ENCODE results near the gene SLC30A3.

SLC30A3 gene

GRCh38 chr2:27236136-27236535 lies 26.7 kb downstream of the SLC30A3 start:
- H3K4me1 ChIP-seq (ENCODE audit: control insufficient read depth in 2 of 2, insufficient read depth in 1 of 2, low read depth in 1 of 2, low read length in 2 of 2) = no peaks in the 10 kb centered on the region
- no peak overlapping the region for H2BK15ac ChIP-seq (ENCODE audit: low read length)
- H3K4me2 ChIP-seq (ENCODE audit: insufficient read depth, low read length, poor library complexity, severe bottlenecking) = no peak overlapping the region
- no peak overlapping the region for H2AK5ac ChIP-seq (ENCODE audit: low read depth, low read length)
- no peak overlapping the region for H3K27ac ChIP-seq (replicated peaks; ENCODE audit: low read length)
- H2BK5ac ChIP-seq (ENCODE audit: low read length) = no peak overlapping the region
- peaks cover 0 to 2% of the 10 kb centered on the region in 2 donors for H3K9me3 ChIP-seq (replicated peaks in 1 of 2; ENCODE audit: control insufficient read depth in 2 of 2, insufficient read depth in 1 of 2, low read depth in 1 of 2, low read length in 2 of 2)
- no peak for DNase-seq (ENCODE audit: low spot score)
- no peak overlapping the region for H3K4ac ChIP-seq (ENCODE audit: low read length)
- no peak overlapping the region for H2AFZ ChIP-seq (ENCODE audit: low read length)
- no peak overlapping the region for H3K18ac ChIP-seq (ENCODE audit: low read length)
- peaks cover 2% of the 10 kb centered on the region for H3K79me1 ChIP-seq (ENCODE audit: low read depth, low read length)
- no peak overlapping the region for H2BK120ac ChIP-seq (ENCODE audit: low read depth, low read length)
- no peak overlapping the region for H3K14ac ChIP-seq (ENCODE audit: low read length)
- H2BK12ac ChIP-seq (ENCODE audit: low read length) = no peak overlapping the region
- H3K9ac ChIP-seq (ENCODE audit: low read depth, low read length, poor library complexity) = no peak overlapping the region
- no peak overlapping the region for H3K4me3 ChIP-seq (ENCODE audit: low read length in 2 of 2)
- no peak overlapping the region for H3K23ac ChIP-seq (ENCODE audit: low read depth, low read length, poor library complexity)
- no peak overlapping the region for H4K91ac ChIP-seq (ENCODE audit: low read depth, low read length, poor library complexity)
- no peak overlapping the region for H4K8ac ChIP-seq (ENCODE audit: low read depth, low read length)
- no CpG with 5 or more reads among the region's 12 CpGs for WGBS, 2 donors (ENCODE audit: extremely low coverage in 2 of 2, insufficient read length in 2 of 2, insufficient replicate concordance in 1 of 2)
- peaks cover 91 to 100% of the 10 kb centered on the region in 2 donors for H3K36me3 ChIP-seq (replicated peaks in 1 of 2; ENCODE audit: control insufficient read depth in 2 of 2, insufficient read depth in 2 of 2, low read length in 2 of 2)
- H3K27me3 ChIP-seq (ENCODE audit: control insufficient read depth in 3 of 3, insufficient read depth in 3 of 3, low read depth in 1 of 3, low read length in 3 of 3) = no peaks in the 10 kb centered on the region

GRCh38 chr2:27233341-27233740 lies 29.5 kb downstream of the SLC30A3 start:
- no peak overlapping the region for H2AFZ ChIP-seq (ENCODE audit: low read length)
- H2BK12ac ChIP-seq (ENCODE audit: low read length) = no peak overlapping the region
- WGBS, 2 donors (ENCODE audit: extremely low coverage in 2 of 2, insufficient read length in 2 of 2, insufficient replicate concordance in 1 of 2) = no CpG with 5 or more reads among the region's 14 CpGs
- no peak overlapping the region for H4K8ac ChIP-seq (ENCODE audit: low read depth, low read length)
- H3K18ac ChIP-seq (ENCODE audit: low read length) = no peak overlapping the region
- H3K14ac ChIP-seq (ENCODE audit: low read length) = no peak overlapping the region
- H3K9ac ChIP-seq (ENCODE audit: low read depth, low read length, poor library complexity) = no peak overlapping the region
- H3K79me1 ChIP-seq (ENCODE audit: low read depth, low read length) = peaks cover 2% of the 10 kb centered on the region
- no peak overlapping the region for H3K4me2 ChIP-seq (ENCODE audit: insufficient read depth, low read length, poor library complexity, severe bottlenecking)
- no peak for DNase-seq (ENCODE audit: low spot score)
- no peak overlapping the region for H2BK120ac ChIP-seq (ENCODE audit: low read depth, low read length)
- H3K4me3 ChIP-seq (ENCODE audit: low read length in 2 of 2) = no peak overlapping the region
- H2AK5ac ChIP-seq (ENCODE audit: low read depth, low read length) = no peak overlapping the region
- H3K36me3 ChIP-seq (replicated peaks in 1 of 2; ENCODE audit: control insufficient read depth in 2 of 2, insufficient read depth in 2 of 2, low read length in 2 of 2) = peaks cover 71 to 97% of the 10 kb centered on the region in 2 donors
- no peak overlapping the region for H2BK5ac ChIP-seq (ENCODE audit: low read length)
- H2BK15ac ChIP-seq (ENCODE audit: low read length) = no peak overlapping the region
- no peaks in the 10 kb centered on the region for H3K9me3 ChIP-seq (replicated peaks in 1 of 2; ENCODE audit: control insufficient read depth in 2 of 2, insufficient read depth in 1 of 2, low read depth in 1 of 2, low read length in 2 of 2)
- H3K27ac ChIP-seq (replicated peaks; ENCODE audit: low read length) = no peak overlapping the region
- H4K91ac ChIP-seq (ENCODE audit: low read depth, low read length, poor library complexity) = no peak overlapping the region
- no peak overlapping the region for H3K23ac ChIP-seq (ENCODE audit: low read depth, low read length, poor library complexity)
- H3K4ac ChIP-seq (ENCODE audit: low read length) = no peak overlapping the region
- H3K27me3 ChIP-seq (ENCODE audit: control insufficient read depth in 3 of 3, insufficient read depth in 3 of 3, low read depth in 1 of 3, low read length in 3 of 3) = no peaks in the 10 kb centered on the region
- H3K4me1 ChIP-seq (ENCODE audit: control insufficient read depth in 2 of 2, insufficient read depth in 1 of 2, low read depth in 1 of 2, low read length in 2 of 2) = no peaks in the 10 kb centered on the region

GRCh38 chr2:27231921-27232320 lies 30.9 kb downstream of the SLC30A3 start:
- no peak overlapping the region for H4K91ac ChIP-seq (ENCODE audit: low read depth, low read length, poor library complexity)
- peak overlapping the region in 1 of 2 donors; percentile 44 for H3K4me3 ChIP-seq (ENCODE audit: low read length in 2 of 2)
- no peak overlapping the region for H2BK12ac ChIP-seq (ENCODE audit: low read length)
- H2AK5ac ChIP-seq (ENCODE audit: low read depth, low read length) = no peak overlapping the region
- no peak overlapping the region for H2AFZ ChIP-seq (ENCODE audit: low read length)
- H2BK5ac ChIP-seq (ENCODE audit: low read length) = no peak overlapping the region
- H3K36me3 ChIP-seq (replicated peaks in 1 of 2; ENCODE audit: control insufficient read depth in 2 of 2, insufficient read depth in 2 of 2, low read length in 2 of 2) = peaks cover 63 to 97% of the 10 kb centered on the region in 2 donors
- no CpG with 5 or more reads among the region's 13 CpGs for WGBS, 2 donors (ENCODE audit: extremely low coverage in 2 of 2, insufficient read length in 2 of 2, insufficient replicate concordance in 1 of 2)
- no peak overlapping the region for H3K27ac ChIP-seq (replicated peaks; ENCODE audit: low read length)
- H4K8ac ChIP-seq (ENCODE audit: low read depth, low read length) = no peak overlapping the region
- H3K4me1 ChIP-seq (ENCODE audit: control insufficient read depth in 2 of 2, insufficient read depth in 1 of 2, low read depth in 1 of 2, low read length in 2 of 2) = no peaks in the 10 kb centered on the region
- no peaks in the 10 kb centered on the region for H3K9me3 ChIP-seq (replicated peaks in 1 of 2; ENCODE audit: control insufficient read depth in 2 of 2, insufficient read depth in 1 of 2, low read depth in 1 of 2, low read length in 2 of 2)
- no peak overlapping the region for H3K23ac ChIP-seq (ENCODE audit: low read depth, low read length, poor library complexity)
- no peak overlapping the region for H3K4me2 ChIP-seq (ENCODE audit: insufficient read depth, low read length, poor library complexity, severe bottlenecking)
- no peak for DNase-seq (ENCODE audit: low spot score)
- no peak overlapping the region for H3K4ac ChIP-seq (ENCODE audit: low read length)
- no peak overlapping the region for H3K14ac ChIP-seq (ENCODE audit: low read length)
- H3K18ac ChIP-seq (ENCODE audit: low read length) = no peak overlapping the region
- H3K79me1 ChIP-seq (ENCODE audit: low read depth, low read length) = no peaks in the 10 kb centered on the region
- no peaks in the 10 kb centered on the region for H3K27me3 ChIP-seq (ENCODE audit: control insufficient read depth in 3 of 3, insufficient read depth in 3 of 3, low read depth in 1 of 3, low read length in 3 of 3)
- no peak overlapping the region for H2BK120ac ChIP-seq (ENCODE audit: low read depth, low read length)
- no peak overlapping the region for H3K9ac ChIP-seq (ENCODE audit: low read depth, low read length, poor library complexity)
- no peak overlapping the region for H2BK15ac ChIP-seq (ENCODE audit: low read length)

- Histone ChIP-seq H2AFZ (ENCODE audit: low read length) (no peak overlapping the region), H2BK120ac (ENCODE audit: low read depth, low read length) (no peak overlapping the region), H3K27me3 (ENCODE audit: control insufficient read depth in 3 of 3, insufficient read depth in 3 of 3, low read depth in 1 of 3, low read length in 3 of 3) (no peaks in the 10 kb centered on the region), H4K8ac (ENCODE audit: low read depth, low read length) (no peak overlapping the region), H3K4me1 (ENCODE audit: control insufficient read depth in 2 of 2, insufficient read depth in 1 of 2, low read depth in 1 of 2, low read length in 2 of 2) (no peaks in the 10 kb centered on the region), H3K9ac (ENCODE audit: low read depth, low read length, poor library complexity) (no peak overlapping the region), H2BK5ac (ENCODE audit: low read length) (no peak overlapping the region), H3K4me2 (ENCODE audit: insufficient read depth, low read length, poor library complexity, severe bottlenecking) (no peak overlapping the region), H2BK12ac (ENCODE audit: low read length) (no peak overlapping the region), H3K79me1 (ENCODE audit: low read depth, low read length) (peaks cover 3% of the 10 kb centered on the region), H3K4ac (ENCODE audit: low read length) (no peak overlapping the region), H3K23ac (ENCODE audit: low read depth, low read length, poor library complexity) (no peak overlapping the region), H3K14ac (ENCODE audit: low read length) (no peak overlapping the region), H4K91ac (ENCODE audit: low read depth, low read length, poor library complexity) (no peak overlapping the region), H3K27ac (replicated peaks; ENCODE audit: low read length) (no peak overlapping the region), H3K36me3 (replicated peaks in 1 of 2; ENCODE audit: control insufficient read depth in 2 of 2, insufficient read depth in 2 of 2, low read length in 2 of 2) (peaks cover 60 to 97% of the 10 kb centered on the region in 2 donors), H2BK15ac (ENCODE audit: low read length) (no peak overlapping the region), H3K4me3 (ENCODE audit: low read length in 2 of 2) (no peak overlapping the region), H3K18ac (ENCODE audit: low read length) (no peak overlapping the region), H3K9me3 (replicated peaks in 1 of 2; ENCODE audit: control insufficient read depth in 2 of 2, insufficient read depth in 1 of 2, low read depth in 1 of 2, low read length in 2 of 2) (peaks cover 0 to 2% of the 10 kb centered on the region in 2 donors), H2AK5ac (ENCODE audit: low read depth, low read length) (no peak overlapping the region)
- no peak for DNase-seq (ENCODE audit: low spot score)
- WGBS, 2 donors (ENCODE audit: extremely low coverage in 2 of 2, insufficient read length in 2 of 2, insufficient replicate concordance in 1 of 2) = no CpG with 5 or more reads among the region's 2 CpGs
Measured at GRCh38 chr2:27227501-27227900, 35.3 kb downstream of the SLC30A3 start.

Measured in neuronal stem cell (in vitro differentiated cells).